Adrenal gland (tissue), 5 donors: Measurements from ENCODE around the gene OSBP2.

Experiments
- POLR2A ChIP-seq, 2 donors: fragments of 450-650 bp; IDR thresholded peaks; one replicate each; pipeline ENCODE4 v1.6.1; 2017; ENCODE audit warnings: antibody characterized with exemption in 2 of 2, mild to moderate bottlenecking in 2 of 2, moderate library complexity in 1 of 2
- TF ChIP-seq, protein P1 (sequence below), 6 experiments: fragments of 450-650 bp in 4 of 6; fragments of 200-600 bp in 2 of 6; sonication (generic) in 1 of 6; IDR thresholded peaks; 1 replicate in 5 of 6; 2 replicates in 1 of 6; pipeline versions ENCODE4 v1.5.1 to v1.8.0; 2016 to 2021; ENCODE audit warnings: antibody characterized with exemption in 6 of 6, mild to moderate bottlenecking in 2 of 6, moderate library complexity in 1 of 6
- donor health status: DM: no; HTN: no; CAD: no.

DNA sequence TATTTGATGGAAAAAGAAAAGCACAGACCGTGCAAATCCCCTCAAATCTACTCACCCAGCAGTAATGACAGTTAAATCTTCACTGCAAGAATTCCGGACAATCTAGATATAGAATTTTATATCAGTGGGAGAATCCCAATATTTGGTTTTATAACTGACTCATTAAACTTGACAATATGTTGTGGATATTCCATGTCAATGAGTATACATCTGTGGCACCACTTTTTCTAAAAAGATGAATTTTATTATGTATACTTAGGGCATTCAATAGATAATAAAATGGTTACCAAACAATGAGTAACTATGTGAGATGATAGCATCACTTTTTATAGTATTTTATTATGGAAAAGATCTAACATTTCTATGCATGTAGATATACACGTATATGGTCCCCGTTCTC, 79.9 kb downstream of the OSBP2 start:
- TF ChIP-seq POLR2A (IDR thresholded peaks at IDR 0.05), result no peak
- TF ChIP-seq, protein P1, sequence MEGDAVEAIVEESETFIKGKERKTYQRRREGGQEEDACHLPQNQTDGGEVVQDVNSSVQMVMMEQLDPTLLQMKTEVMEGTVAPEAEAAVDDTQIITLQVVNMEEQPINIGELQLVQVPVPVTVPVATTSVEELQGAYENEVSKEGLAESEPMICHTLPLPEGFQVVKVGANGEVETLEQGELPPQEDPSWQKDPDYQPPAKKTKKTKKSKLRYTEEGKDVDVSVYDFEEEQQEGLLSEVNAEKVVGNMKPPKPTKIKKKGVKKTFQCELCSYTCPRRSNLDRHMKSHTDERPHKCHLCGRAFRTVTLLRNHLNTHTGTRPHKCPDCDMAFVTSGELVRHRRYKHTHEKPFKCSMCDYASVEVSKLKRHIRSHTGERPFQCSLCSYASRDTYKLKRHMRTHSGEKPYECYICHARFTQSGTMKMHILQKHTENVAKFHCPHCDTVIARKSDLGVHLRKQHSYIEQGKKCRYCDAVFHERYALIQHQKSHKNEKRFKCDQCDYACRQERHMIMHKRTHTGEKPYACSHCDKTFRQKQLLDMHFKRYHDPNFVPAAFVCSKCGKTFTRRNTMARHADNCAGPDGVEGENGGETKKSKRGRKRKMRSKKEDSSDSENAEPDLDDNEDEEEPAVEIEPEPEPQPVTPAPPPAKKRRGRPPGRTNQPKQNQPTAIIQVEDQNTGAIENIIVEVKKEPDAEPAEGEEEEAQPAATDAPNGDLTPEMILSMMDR (IDR thresholded peaks at IDR 0.05), result no peak
